H54 (cell line): ENCODE measurements around the gene ARHGAP19.
"Not testable (repeated sequence)": the region's sequence is repeated elsewhere in the genome, so short reads cannot be mapped to it uniquely, and the experiment has no call there.

ENCODE experiments used
- DNase-seq: peaks from one replicate; pipeline ENCODE4 v3.0.0; 2011; ENCODE audit warnings: low spot score, mixed read lengths; ENCODE audit not compliant: insufficient read length
- FAIRE-seq: peaks from 3 replicates; lab custom pipeline; 2011; peaks lifted over from hg19 to GRCh38; lab: Jason Lieb, UNC
- POLR2A ChIP-seq: IDR thresholded peaks from 2 replicates; pipeline ENCODE4 v1.6.1; 2011; ENCODE audit warnings: low read depth, mild to moderate bottlenecking, low read length

The ARHGAP19 gene

GRCh38 chr10:97279121-97279815, 13.2 kb downstream of the ARHGAP19 start:
- FAIRE-seq (no peak), DNase-seq (no peak)
- no peak for TF ChIP-seq POLR2A

- no peak for TF ChIP-seq POLR2A
- peak; percentile 83 for FAIRE-seq
- DNase-seq = peak; percentile 23
Observed at GRCh38 chr10:97278491-97278989, 13.9 kb downstream of the ARHGAP19 start.

GRCh38 chr10:97277551-97277950, 14.9 kb downstream of the ARHGAP19 start:
- no peak for FAIRE-seq
- no peak for DNase-seq
- no peak for TF ChIP-seq POLR2A

GRCh38 chr10:97274828-97275227, 17.6 kb downstream of the ARHGAP19 start:
- DNase-seq = no peak
- no peak for TF ChIP-seq POLR2A
- no peak for FAIRE-seq

- no peak for DNase-seq
- FAIRE-seq = no peak
- TF ChIP-seq POLR2A = no peak
Observed at GRCh38 chr10:97273700-97274099, 18.7 kb downstream of the ARHGAP19 start.

- FAIRE-seq (peak; percentile 33), DNase-seq (no peak)
- no peak for TF ChIP-seq POLR2A
Observed at GRCh38 chr10:97270523-97271154, 21.8 kb downstream of the ARHGAP19 start.

GRCh38 chr10:97267671-97268070, 24.8 kb downstream of the ARHGAP19 start:
- DNase-seq (no peak), FAIRE-seq (no peak)
- no peak for TF ChIP-seq POLR2A

- not testable (repeated sequence) for DNase-seq, FAIRE-seq
Observed at GRCh38 chr10:97265095-97265494, 27.3 kb downstream of the ARHGAP19 start.

GRCh38 chr10:97263971-97264370, 28.5 kb downstream of the ARHGAP19 start:
- no peak for TF ChIP-seq POLR2A
- no peak for DNase-seq
- FAIRE-seq = no peak

- no peak for TF ChIP-seq POLR2A
- DNase-seq (no peak), FAIRE-seq (no peak)
Observed at GRCh38 chr10:97261656-97262055, 30.8 kb downstream of the ARHGAP19 start.

- DNase-seq (no peak), FAIRE-seq (no peak)
- TF ChIP-seq POLR2A = no peak
Observed at GRCh38 chr10:97261183-97261582, 31.3 kb downstream of the ARHGAP19 start.

- no peak for TF ChIP-seq POLR2A
- FAIRE-seq (no peak), DNase-seq (no peak)
Observed at GRCh38 chr10:97259119-97259518, 33.3 kb downstream of the ARHGAP19 start.

GRCh38 chr10:97256356-97256755, 36.1 kb downstream of the ARHGAP19 start:
- no peak for DNase-seq
- no peak for FAIRE-seq
- TF ChIP-seq POLR2A = no peak

GRCh38 chr10:97255512-97256293, 36.7 kb downstream of the ARHGAP19 start:
- TF ChIP-seq POLR2A = no peak

More at GRCh38 chr10:97255512-97256293, 36.7 kb downstream of the ARHGAP19 start:
- FAIRE-seq (no peak), DNase-seq (no peak)
